Smooth muscle cell (in vitro differentiated cells): ENCODE measurements around the gene TRIM29. TPM values are rescaled to one million over a fixed set of nuclear protein-coding genes. Genes with fewer than 3 reads are reported as not detected.

Experiments
- DNase-seq: peaks from one replicate; lab custom pipeline; 2025; ENCODE audit not compliant: unreplicated experiment; lab: John Stamatoyannopoulos, UW
- H2AFZ ChIP-seq: fragments of 200-600 bp; sonication (generic); 2 replicates; pipeline ENCODE4 v1.6.0; 2016; ENCODE audit warnings: antibody characterized with exemption, low read depth, mild to moderate bottlenecking
- H3F3A ChIP-seq: fragments of 200-600 bp; sonication (generic); 2 replicates; pipeline ENCODE4 v1.6.0; 2017; ENCODE audit warnings: antibody characterized with exemption, low read depth
- H3K27ac ChIP-seq: fragments of 200-600 bp; sonication (generic); 2 replicates; pipeline ENCODE4 v1.5.1; 2016; ENCODE audit warnings: low read depth, mild to moderate bottlenecking
- H3K27me3 ChIP-seq: fragments of 200-600 bp; sonication (generic); 2 replicates; pipeline ENCODE4 v1.6.1; 2016; ENCODE audit warnings: low read depth, mild to moderate bottlenecking
- H3K36me3 ChIP-seq: fragments of 200-600 bp; sonication (generic); 2 replicates; pipeline ENCODE4 v1.5.1; 2016; ENCODE audit warnings: low read depth
- H3K4me1 ChIP-seq: fragments of 200-600 bp; sonication (generic); 2 replicates; pipeline ENCODE4 v1.5.1; 2016; ENCODE audit warnings: low read depth
- H3K4me2 ChIP-seq: fragments of 200-600 bp; sonication (generic); 2 replicates; pipeline ENCODE4 v1.6.0; 2016; ENCODE audit warnings: mild to moderate bottlenecking
- H3K4me3 ChIP-seq: fragments of 200-600 bp; sonication (generic); 2 replicates; pipeline ENCODE4 v1.5.1; 2016; ENCODE audit warnings: mild to moderate bottlenecking
- H3K79me2 ChIP-seq: fragments of 200-600 bp; sonication (generic); 2 replicates; pipeline ENCODE4 v1.6.0; 2016; ENCODE audit warnings: low read depth, mild to moderate bottlenecking
- H3K9ac ChIP-seq: fragments of 200-600 bp; sonication (generic); 2 replicates; pipeline ENCODE4 v1.6.0; 2016; ENCODE audit warnings: low read depth
- H3K9me3 ChIP-seq: fragments of 200-600 bp; sonication (generic); replicated peaks from 2 replicates; pipeline ENCODE4 v1.5.1; 2016; ENCODE audit warnings: low read depth
- H4K20me1 ChIP-seq: fragments of 200-600 bp; sonication (generic); 2 replicates; pipeline ENCODE4 v1.6.0; 2016; ENCODE audit warnings: low read depth
- WGBS: methylation state at CpG from one replicate; pipeline ENCODE4 v1.1.7; 2016; ENCODE audit warnings: low lambda C conversion rate; 5-methylcytosine and 5-hydroxymethylcytosine counted together
- polyA plus RNA-seq: library from polyadenylated mRNA; unstranded; fragments of >200 nt; fragmentation: Nextera tagmentation; extraction: Ambion mirVana; gene quantifications from 2 replicates; pipeline ENCODE4 v1.2.1, GENCODE V29; 2016
- total RNA-seq: library from RNA; depleted of rRNA; stranded (reverse); fragments of >200 nt; gene quantifications from 2 replicates; pipeline ENCODE4 v1.2.3, GENCODE V29; 2014
- TF ChIP-seq, protein P1 (sequence below): fragments of 200-600 bp; sonication (generic); IDR thresholded peaks from 2 replicates; pipeline ENCODE4 v1.5.1; 2017; ENCODE audit warnings: borderline replicate concordance, mild to moderate bottlenecking, antibody characterized with exemption; ENCODE audit not compliant: insufficient read depth, poor library complexity, severe bottlenecking

TRIM29 gene
- total and polyA plus RNA-seq, 2 experiments from 2014 or later, result 20.6 to 37.1 TPM

DNA sequence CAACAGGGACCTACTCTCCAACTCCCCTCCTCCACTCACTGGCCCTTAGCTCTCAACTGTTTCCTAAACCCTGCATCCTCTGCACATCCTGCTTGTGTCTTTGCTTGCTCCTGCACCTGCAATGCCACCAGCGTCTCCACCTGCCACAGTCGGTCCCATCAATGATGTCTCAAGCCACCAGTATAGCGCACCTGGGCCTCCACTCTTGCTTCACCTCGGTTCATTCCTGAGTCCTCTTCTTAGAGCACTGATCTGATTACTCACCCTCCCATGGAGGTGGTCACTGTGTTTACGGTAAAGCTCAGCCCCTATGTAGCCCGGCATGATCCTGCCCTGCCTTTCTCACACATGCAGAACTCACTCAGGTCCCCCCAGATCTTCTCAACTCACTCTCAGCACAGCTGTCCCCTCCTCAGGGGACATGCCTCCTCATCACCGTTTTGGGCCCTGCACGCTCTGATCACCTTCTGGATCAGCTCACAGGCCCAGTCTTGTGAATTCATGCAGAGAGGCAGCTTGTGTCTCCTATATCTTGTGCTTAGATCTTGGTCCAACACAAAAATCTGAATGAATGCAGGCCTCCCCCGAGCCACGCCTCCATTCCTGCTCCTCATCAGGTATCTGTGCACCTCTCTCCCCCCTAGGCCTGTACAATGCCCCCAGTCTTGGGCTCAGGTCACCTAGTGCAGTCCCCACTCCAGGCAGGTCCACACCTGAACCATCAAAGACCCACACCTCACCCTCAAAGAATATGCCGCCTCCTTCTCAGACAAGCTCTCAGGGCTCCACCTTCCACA is 31.4 kb downstream of the TRIM29 start:
- DNase-seq, result no peak
- Histone ChIP-seq H3K36me3 (no peaks in the 10 kb centered on the region), H3K79me2 (no peaks in the 10 kb centered on the region), H3K9ac (no peak overlapping the region), H3K27ac (no peak overlapping the region), H3F3A (no peaks in the 10 kb centered on the region), H3K27me3 (no peaks in the 10 kb centered on the region), H3K4me3 (no peak overlapping the region), H2AFZ (no peak overlapping the region), H3K4me1 (peaks cover 4% of the 10 kb centered on the region), H4K20me1 (no peaks in the 10 kb centered on the region), H3K9me3 (no peaks in the 10 kb centered on the region), H3K4me2 (no peak overlapping the region)
- 91% methylated on average over 11 of the region's 11 CpGs for WGBS
- TF ChIP-seq, protein P1, sequence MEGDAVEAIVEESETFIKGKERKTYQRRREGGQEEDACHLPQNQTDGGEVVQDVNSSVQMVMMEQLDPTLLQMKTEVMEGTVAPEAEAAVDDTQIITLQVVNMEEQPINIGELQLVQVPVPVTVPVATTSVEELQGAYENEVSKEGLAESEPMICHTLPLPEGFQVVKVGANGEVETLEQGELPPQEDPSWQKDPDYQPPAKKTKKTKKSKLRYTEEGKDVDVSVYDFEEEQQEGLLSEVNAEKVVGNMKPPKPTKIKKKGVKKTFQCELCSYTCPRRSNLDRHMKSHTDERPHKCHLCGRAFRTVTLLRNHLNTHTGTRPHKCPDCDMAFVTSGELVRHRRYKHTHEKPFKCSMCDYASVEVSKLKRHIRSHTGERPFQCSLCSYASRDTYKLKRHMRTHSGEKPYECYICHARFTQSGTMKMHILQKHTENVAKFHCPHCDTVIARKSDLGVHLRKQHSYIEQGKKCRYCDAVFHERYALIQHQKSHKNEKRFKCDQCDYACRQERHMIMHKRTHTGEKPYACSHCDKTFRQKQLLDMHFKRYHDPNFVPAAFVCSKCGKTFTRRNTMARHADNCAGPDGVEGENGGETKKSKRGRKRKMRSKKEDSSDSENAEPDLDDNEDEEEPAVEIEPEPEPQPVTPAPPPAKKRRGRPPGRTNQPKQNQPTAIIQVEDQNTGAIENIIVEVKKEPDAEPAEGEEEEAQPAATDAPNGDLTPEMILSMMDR, result no peak

DNA sequence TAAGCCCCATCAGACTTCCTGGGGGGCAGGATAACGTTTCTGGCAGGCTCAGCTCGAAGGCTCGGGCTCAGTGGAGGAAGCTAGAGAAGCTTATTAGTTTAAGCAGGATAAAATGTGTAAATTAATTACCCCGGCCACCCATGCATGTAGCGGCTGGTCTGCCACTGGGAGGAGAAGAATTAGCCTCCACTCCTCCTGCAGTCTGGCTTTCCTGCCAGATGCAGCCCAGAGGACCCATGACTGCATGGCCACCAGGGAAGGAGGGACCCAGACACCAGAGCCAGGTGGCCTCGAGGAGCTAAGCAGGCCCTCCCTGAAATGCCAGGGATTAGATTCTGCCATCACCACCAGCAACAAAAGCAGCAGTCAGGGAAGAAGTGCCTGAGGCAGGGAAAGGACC is 32.3 kb downstream of the TRIM29 start:
- H3K9ac ChIP-seq, result no peak overlapping the region
- no peaks in the 10 kb centered on the region for H3K9me3 ChIP-seq
- 76% methylated on average over 6 of the region's 6 CpGs for WGBS
- TF ChIP-seq, protein P1, result no peak
- no peak for DNase-seq
- H3K27ac ChIP-seq, result no peak overlapping the region
- H2AFZ ChIP-seq, result no peak overlapping the region
- no peaks in the 10 kb centered on the region for H3K79me2 ChIP-seq
- H3K36me3 ChIP-seq, result no peaks in the 10 kb centered on the region
- H3K4me3 ChIP-seq, result no peak overlapping the region
- no peak overlapping the region for H3K4me2 ChIP-seq
- H3K4me1 ChIP-seq, result peaks cover 4% of the 10 kb centered on the region
- H4K20me1 ChIP-seq, result no peaks in the 10 kb centered on the region
- H3F3A ChIP-seq, result no peaks in the 10 kb centered on the region
- no peaks in the 10 kb centered on the region for H3K27me3 ChIP-seq

DNA sequence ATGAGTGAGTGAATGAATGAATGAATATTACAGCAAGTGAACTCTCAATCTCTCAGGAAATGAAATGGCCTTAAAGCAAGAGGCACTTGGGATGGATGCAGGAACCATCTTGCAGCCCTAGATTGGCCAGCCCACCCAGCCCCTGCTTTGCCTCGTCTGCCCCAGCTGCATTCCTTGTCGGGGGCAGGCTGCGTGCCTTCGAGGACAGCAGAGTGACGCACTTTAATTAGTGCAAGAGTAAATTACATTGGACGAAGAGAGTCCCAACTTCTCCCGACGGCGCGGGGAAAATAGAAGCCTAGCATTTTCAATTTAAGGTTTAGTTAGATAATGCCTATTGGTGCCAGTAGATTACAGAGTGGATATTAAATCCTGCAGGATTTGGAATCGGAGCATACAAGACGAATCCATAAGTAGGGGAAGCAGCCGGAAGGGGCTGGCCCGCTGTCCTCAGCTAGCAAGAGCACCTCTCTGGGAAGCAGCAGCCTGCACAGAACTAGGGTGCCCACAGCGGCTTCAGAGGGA is 33.8 kb downstream of the TRIM29 start:
- DNase-seq, result no peak
- no peak overlapping the region for H3K9ac ChIP-seq
- H3K27me3 ChIP-seq, result no peaks in the 10 kb centered on the region
- H3K36me3 ChIP-seq, result no peaks in the 10 kb centered on the region
- H3K4me2 ChIP-seq, result no peak overlapping the region
- H2AFZ ChIP-seq, result no peak overlapping the region
- no peak overlapping the region for H3K4me3 ChIP-seq
- 72% methylated on average over 15 of the region's 15 CpGs for WGBS
- TF ChIP-seq, protein P1, result no peak
- no peaks in the 10 kb centered on the region for H3K79me2 ChIP-seq
- no peaks in the 10 kb centered on the region for H3K9me3 ChIP-seq
- H3F3A ChIP-seq, result no peaks in the 10 kb centered on the region
- no peak overlapping the region for H3K27ac ChIP-seq
- no peaks in the 10 kb centered on the region for H3K4me1 ChIP-seq
- no peaks in the 10 kb centered on the region for H4K20me1 ChIP-seq

DNA sequence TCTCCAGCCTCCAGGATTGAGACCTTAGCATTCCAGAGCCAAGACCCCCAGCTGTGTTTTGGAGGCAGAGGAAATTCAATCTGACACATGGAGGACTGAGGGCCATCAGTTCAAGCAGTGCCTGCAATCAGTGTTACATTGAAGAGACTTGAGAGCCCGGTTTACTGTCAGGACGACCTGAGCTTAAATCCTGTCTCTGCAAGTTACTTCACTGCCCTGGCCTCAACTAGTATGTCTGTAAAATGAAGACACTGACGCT is 35.1 kb downstream of the TRIM29 start:
- no peaks in the 10 kb centered on the region for H3K79me2 ChIP-seq
- no peaks in the 10 kb centered on the region for H3K36me3 ChIP-seq
- no peak for DNase-seq
- H3K4me2 ChIP-seq, result no peak overlapping the region
- no peak overlapping the region for H3K9ac ChIP-seq
- H3F3A ChIP-seq, result no peaks in the 10 kb centered on the region
- H3K4me3 ChIP-seq, result no peak overlapping the region
- TF ChIP-seq, protein P1, result no peak
- H4K20me1 ChIP-seq, result no peaks in the 10 kb centered on the region
- peaks cover 3% of the 10 kb centered on the region for H3K4me1 ChIP-seq
- H3K27ac ChIP-seq, result no peak overlapping the region
- H2AFZ ChIP-seq, result no peak overlapping the region
- no peaks in the 10 kb centered on the region for H3K27me3 ChIP-seq
- WGBS, result 50% methylated on average over 3 of the region's 3 CpGs
- H3K9me3 ChIP-seq, result no peaks in the 10 kb centered on the region
